ENCODE measurements around the gene BTK. TPM values are rescaled to one million over a fixed set of nuclear protein-coding genes. Genes with fewer than 3 reads are reported as not detected.
A peak's percentile ranks its signal among the peaks of the same experiment; 100 is the strongest.

BTK gene
- total RNA-seq, 1 experiment from 2014 or later: 0.37 TPM

DNA sequence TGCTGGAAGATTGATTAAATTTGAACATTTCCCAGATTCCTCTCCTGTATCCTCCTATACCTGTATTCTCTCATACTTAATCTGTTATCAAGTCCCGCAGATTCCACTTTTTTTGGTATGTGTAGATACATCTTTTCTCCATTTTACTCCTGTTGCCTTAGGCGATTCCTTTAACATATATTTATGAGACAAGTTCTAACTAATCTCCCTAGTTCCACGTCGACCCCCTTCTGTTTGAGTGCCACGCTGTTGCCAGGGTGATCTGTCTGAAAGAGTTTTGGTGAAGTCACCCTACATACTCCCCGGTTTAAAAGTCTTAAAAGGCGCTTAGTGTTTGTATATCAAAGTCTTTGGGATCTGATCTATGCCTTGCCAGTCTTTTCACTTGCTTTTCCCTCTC, 24.5 kb upstream of the BTK start:
- POLR2A ChIA-PET: no interaction called here
- no peaks in the 10 kb centered on the region for H3K27me3 ChIP-seq (ENCODE audit: insufficient read depth, low read length)
- no peaks in the 10 kb centered on the region for H4K20me1 ChIP-seq (ENCODE audit: insufficient read depth)
- ATAC-seq: no peak
- CTCF ChIA-PET: no interaction called here
- 0 out of 4 replicates have a peak, but pooled peaks cover 0 to 3% of the 10 kb centered on the region in 2 experiments for H3K4me1 ChIP-seq (ENCODE audit: control insufficient read depth in 1 of 2, insufficient read depth in 2 of 2, low read length in 2 of 2)
- RAD21 ChIA-PET (ENCODE audit: low non-redundant PET in 1 of 2, low total read pairs in 2 of 2, uncharacterized antibody in 2 of 2, unreplicated experiment in 2 of 2): no interaction called here
- no peak overlapping the region for H3K4me2 ChIP-seq (ENCODE audit: low read length)
- BruUV-seq (replicated peaks): no TSS peak
- no peak overlapping the region for H3K27ac ChIP-seq (ENCODE audit: low read depth, low read length)
- no peak overlapping the region for H2AFZ ChIP-seq (ENCODE audit: low read depth, low read length, poor library complexity, severe bottlenecking)
- H3K36me3 ChIP-seq (ENCODE audit: control insufficient read depth in 1 of 2, insufficient read depth in 2 of 2, low read length in 2 of 2): peaks cover 5 to 8% of the 10 kb centered on the region in 2 experiments; a peak in 3 of 4 replicates
- H3K9me2 ChIP-seq (ENCODE audit: insufficient read depth): no peaks in the 10 kb centered on the region
- H3K79me2 ChIP-seq (ENCODE audit: insufficient read depth, low read length): peaks cover 77% of the 10 kb centered on the region
- no peak for DNase-seq (ENCODE audit: low read depth, low spot score)
- TF ChIP-seq FOSL1 (IDR thresholded peaks at IDR 0.05; ENCODE audit: low read depth) (no peak), ZNF274 (IDR thresholded peaks at IDR 0.05; ENCODE audit: low read depth, low read length) (no peak)
- TF ChIP-seq, protein P1, sequence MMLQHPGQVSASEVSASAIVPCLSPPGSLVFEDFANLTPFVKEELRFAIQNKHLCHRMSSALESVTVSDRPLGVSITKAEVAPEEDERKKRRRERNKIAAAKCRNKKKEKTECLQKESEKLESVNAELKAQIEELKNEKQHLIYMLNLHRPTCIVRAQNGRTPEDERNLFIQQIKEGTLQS (IDR thresholded peaks at IDR 0.05): no peak
- intact Hi-C loops (cut with micrococcal nuclease): no loop called here
- H3K9me3 ChIP-seq (ENCODE audit: control insufficient read depth in 1 of 2, insufficient read depth in 1 of 2, low read depth in 1 of 2, low read length in 2 of 2): no peaks in the 10 kb centered on the region
- no peak overlapping the region for H3K4me3 ChIP-seq (replicated peaks in 1 of 2; ENCODE audit: low read depth in 1 of 2, low read length in 2 of 2)
- no peak overlapping the region for H3K9ac ChIP-seq (ENCODE audit: low read length)

DNA sequence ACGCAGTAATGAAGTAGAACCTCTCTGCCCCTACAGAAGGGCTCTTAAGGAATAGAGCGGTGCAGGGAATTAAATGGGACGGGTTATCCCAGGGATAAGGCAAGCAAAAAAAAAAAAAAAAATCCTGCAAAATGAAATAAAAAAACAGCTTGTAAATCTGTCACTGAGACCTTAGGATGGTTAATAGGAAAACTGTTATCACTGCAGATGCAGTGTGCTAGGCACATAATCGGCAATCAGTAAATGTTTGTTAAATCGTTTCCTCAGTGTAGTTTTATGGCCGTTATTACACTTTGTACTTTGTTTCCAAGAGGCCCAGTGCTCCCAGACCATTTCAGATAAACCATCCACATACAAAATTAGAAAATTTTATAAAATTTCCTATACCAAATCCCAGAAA, 23.1 kb upstream of the BTK start:
- H4K20me1 ChIP-seq (ENCODE audit: insufficient read depth): no peaks in the 10 kb centered on the region
- ATAC-seq (no peak), DNase-seq (ENCODE audit: low read depth, low spot score) (no peak)
- H3K9me3 ChIP-seq (ENCODE audit: control insufficient read depth in 1 of 2, insufficient read depth in 1 of 2, low read depth in 1 of 2, low read length in 2 of 2): no peaks in the 10 kb centered on the region
- ChIA-PET CTCF (no interaction called here), RAD21 (ENCODE audit: low non-redundant PET in 1 of 2, low total read pairs in 2 of 2, uncharacterized antibody in 2 of 2, unreplicated experiment in 2 of 2) (no interaction called here), POLR2A (no interaction called here)
- no peaks in the 10 kb centered on the region for H3K27me3 ChIP-seq (ENCODE audit: insufficient read depth, low read length)
- intact Hi-C loops (cut with micrococcal nuclease): no loop called here
- H3K4me2 ChIP-seq (ENCODE audit: low read length): peak overlapping the region; percentile 80
- H3K27ac ChIP-seq (ENCODE audit: low read depth, low read length): peak overlapping the region; percentile 71; the same call in 1 of the 2 replicates
- H3K36me3 ChIP-seq (ENCODE audit: control insufficient read depth in 1 of 2, insufficient read depth in 2 of 2, low read length in 2 of 2): peaks cover 3 to 8% of the 10 kb centered on the region in 2 experiments; a peak in 3 of 4 replicates
- peaks cover 87% of the 10 kb centered on the region for H3K79me2 ChIP-seq (ENCODE audit: insufficient read depth, low read length)
- 0 out of 4 replicates have a peak, but pooled peaks cover 0 to 3% of the 10 kb centered on the region in 2 experiments for H3K4me1 ChIP-seq (ENCODE audit: control insufficient read depth in 1 of 2, insufficient read depth in 2 of 2, low read length in 2 of 2)
- H3K9ac ChIP-seq (ENCODE audit: low read length): peak overlapping the region; percentile 91
- H3K4me3 ChIP-seq (replicated peaks in 1 of 2; ENCODE audit: low read depth in 1 of 2, low read length in 2 of 2): peak overlapping the region; percentile 54 to 90
- H2AFZ ChIP-seq (ENCODE audit: low read depth, low read length, poor library complexity, severe bottlenecking): no peak overlapping the region
- no TSS peak for BruUV-seq (replicated peaks)
- H3K9me2 ChIP-seq (ENCODE audit: insufficient read depth): no peaks in the 10 kb centered on the region
- TF ChIP-seq JUND (IDR thresholded peaks at IDR 0.05) (no peak), RAD21 (IDR thresholded peaks at IDR 0.05; ENCODE audit: low read depth) (no peak), EGR1 (IDR thresholded peaks at IDR 0.05; ENCODE audit: low read depth) (no peak), SRF (IDR thresholded peaks at IDR 0.05; ENCODE audit: low read depth) (no peak), SIN3A (IDR thresholded peaks at IDR 0.05; ENCODE audit: low read depth) (no peak), FOSL1 (IDR thresholded peaks at IDR 0.05; ENCODE audit: low read depth) (no peak), TCF7L2 (IDR thresholded peaks at IDR 0.05; ENCODE audit: borderline replicate concordance, extremely low read depth, insufficient read depth, insufficient read length) (no peak), EZH2 (IDR thresholded peaks at IDR 0.05) (no peak)
- TF ChIP-seq, protein P2, sequence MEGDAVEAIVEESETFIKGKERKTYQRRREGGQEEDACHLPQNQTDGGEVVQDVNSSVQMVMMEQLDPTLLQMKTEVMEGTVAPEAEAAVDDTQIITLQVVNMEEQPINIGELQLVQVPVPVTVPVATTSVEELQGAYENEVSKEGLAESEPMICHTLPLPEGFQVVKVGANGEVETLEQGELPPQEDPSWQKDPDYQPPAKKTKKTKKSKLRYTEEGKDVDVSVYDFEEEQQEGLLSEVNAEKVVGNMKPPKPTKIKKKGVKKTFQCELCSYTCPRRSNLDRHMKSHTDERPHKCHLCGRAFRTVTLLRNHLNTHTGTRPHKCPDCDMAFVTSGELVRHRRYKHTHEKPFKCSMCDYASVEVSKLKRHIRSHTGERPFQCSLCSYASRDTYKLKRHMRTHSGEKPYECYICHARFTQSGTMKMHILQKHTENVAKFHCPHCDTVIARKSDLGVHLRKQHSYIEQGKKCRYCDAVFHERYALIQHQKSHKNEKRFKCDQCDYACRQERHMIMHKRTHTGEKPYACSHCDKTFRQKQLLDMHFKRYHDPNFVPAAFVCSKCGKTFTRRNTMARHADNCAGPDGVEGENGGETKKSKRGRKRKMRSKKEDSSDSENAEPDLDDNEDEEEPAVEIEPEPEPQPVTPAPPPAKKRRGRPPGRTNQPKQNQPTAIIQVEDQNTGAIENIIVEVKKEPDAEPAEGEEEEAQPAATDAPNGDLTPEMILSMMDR (IDR thresholded peaks at IDR 0.05 in 2 of 3, conservative IDR thresholded peaks at IDR 0.05 in 1 of 3; ENCODE audit: borderline replicate concordance in 1 of 3, insufficient read depth in 1 of 3, low read depth in 2 of 3, low read length in 2 of 3): no peak
- TF ChIP-seq, protein P3, sequence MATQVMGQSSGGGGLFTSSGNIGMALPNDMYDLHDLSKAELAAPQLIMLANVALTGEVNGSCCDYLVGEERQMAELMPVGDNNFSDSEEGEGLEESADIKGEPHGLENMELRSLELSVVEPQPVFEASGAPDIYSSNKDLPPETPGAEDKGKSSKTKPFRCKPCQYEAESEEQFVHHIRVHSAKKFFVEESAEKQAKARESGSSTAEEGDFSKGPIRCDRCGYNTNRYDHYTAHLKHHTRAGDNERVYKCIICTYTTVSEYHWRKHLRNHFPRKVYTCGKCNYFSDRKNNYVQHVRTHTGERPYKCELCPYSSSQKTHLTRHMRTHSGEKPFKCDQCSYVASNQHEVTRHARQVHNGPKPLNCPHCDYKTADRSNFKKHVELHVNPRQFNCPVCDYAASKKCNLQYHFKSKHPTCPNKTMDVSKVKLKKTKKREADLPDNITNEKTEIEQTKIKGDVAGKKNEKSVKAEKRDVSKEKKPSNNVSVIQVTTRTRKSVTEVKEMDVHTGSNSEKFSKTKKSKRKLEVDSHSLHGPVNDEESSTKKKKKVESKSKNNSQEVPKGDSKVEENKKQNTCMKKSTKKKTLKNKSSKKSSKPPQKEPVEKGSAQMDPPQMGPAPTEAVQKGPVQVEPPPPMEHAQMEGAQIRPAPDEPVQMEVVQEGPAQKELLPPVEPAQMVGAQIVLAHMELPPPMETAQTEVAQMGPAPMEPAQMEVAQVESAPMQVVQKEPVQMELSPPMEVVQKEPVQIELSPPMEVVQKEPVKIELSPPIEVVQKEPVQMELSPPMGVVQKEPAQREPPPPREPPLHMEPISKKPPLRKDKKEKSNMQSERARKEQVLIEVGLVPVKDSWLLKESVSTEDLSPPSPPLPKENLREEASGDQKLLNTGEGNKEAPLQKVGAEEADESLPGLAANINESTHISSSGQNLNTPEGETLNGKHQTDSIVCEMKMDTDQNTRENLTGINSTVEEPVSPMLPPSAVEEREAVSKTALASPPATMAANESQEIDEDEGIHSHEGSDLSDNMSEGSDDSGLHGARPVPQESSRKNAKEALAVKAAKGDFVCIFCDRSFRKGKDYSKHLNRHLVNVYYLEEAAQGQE (IDR thresholded peaks at IDR 0.05; ENCODE audit: low read depth): no peak
- TF ChIP-seq, protein P4, sequence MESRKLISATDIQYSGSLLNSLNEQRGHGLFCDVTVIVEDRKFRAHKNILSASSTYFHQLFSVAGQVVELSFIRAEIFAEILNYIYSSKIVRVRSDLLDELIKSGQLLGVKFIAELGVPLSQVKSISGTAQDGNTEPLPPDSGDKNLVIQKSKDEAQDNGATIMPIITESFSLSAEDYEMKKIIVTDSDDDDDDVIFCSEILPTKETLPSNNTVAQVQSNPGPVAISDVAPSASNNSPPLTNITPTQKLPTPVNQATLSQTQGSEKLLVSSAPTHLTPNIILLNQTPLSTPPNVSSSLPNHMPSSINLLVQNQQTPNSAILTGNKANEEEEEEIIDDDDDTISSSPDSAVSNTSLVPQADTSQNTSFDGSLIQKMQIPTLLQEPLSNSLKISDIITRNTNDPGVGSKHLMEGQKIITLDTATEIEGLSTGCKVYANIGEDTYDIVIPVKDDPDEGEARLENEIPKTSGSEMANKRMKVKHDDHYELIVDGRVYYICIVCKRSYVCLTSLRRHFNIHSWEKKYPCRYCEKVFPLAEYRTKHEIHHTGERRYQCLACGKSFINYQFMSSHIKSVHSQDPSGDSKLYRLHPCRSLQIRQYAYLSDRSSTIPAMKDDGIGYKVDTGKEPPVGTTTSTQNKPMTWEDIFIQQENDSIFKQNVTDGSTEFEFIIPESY (IDR thresholded peaks at IDR 0.05; ENCODE audit: extremely low read depth, insufficient replicate concordance, low read length): no peak
